GM18507 (cell line): ENCODE data around the gene PAX5.

Experiments
- DNase-seq: peaks from one replicate; pipeline ENCODE4 v3.0.0; 2011; ENCODE audit warnings: low read depth; ENCODE audit not compliant: insufficient read length; ENCODE audit errors: extremely low spot score
- FAIRE-seq: peaks from 2 replicates; lab custom pipeline; 2011; peaks lifted over from hg19 to GRCh38; lab: Jason Lieb, UNC

The PAX5 gene

GRCh38 chr9:36939655-36940499 is 94.2 kb downstream of the PAX5 start:
- no peak for DNase-seq
- FAIRE-seq = no peak

GRCh38 chr9:36939214-36939613 is 94.9 kb downstream of the PAX5 start:
- no peak for DNase-seq
- FAIRE-seq = no peak

GRCh38 chr9:36938617-36939016 is 95.5 kb downstream of the PAX5 start:
- no peak for FAIRE-seq

DNA sequence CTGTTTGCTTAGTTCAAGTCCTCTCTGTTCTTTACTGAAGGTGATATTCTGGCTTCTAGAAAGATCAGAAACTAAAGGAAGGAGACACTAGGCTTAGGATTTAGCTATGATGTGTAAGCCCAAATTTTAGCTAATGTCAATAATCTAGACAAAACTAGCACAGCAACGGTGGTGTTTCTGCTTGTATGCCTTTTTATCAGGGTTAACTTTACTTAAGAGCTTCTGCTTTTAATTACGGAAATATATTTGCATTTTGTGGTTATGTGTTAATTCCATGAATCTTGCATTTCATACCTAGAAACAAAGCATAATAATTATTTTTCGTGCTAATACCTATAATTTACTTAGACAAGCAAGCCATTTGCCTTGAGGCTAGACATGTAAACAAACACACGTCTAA is 96.1 kb downstream of the PAX5 start:
- no peak for DNase-seq
- peak; percentile 9 for FAIRE-seq

More at GRCh38 chr9:36938617-36939016, 95.5 kb downstream of the PAX5 start:
- no peak for DNase-seq

GRCh38 chr9:36937346-36937745 is 96.7 kb downstream of the PAX5 start:
- no peak for FAIRE-seq
- no peak for DNase-seq

DNA sequence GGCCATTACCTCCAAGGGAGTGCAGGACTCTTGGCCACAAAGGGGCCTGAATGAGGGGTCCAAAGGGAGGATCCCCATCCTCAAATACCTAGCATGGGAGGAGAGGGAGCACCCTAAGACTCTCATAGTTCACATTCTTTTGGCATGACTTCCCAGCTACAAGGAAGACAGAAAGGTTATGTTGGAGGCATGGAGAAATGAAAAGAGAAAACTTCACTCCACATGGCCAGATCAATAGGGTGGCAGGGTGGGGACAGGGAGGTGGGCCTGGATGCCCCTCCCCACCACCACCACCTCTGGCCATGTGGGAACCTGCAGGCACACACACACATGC is 97.6 kb downstream of the PAX5 start:
- no peak for DNase-seq
- FAIRE-seq = no peak

DNA sequence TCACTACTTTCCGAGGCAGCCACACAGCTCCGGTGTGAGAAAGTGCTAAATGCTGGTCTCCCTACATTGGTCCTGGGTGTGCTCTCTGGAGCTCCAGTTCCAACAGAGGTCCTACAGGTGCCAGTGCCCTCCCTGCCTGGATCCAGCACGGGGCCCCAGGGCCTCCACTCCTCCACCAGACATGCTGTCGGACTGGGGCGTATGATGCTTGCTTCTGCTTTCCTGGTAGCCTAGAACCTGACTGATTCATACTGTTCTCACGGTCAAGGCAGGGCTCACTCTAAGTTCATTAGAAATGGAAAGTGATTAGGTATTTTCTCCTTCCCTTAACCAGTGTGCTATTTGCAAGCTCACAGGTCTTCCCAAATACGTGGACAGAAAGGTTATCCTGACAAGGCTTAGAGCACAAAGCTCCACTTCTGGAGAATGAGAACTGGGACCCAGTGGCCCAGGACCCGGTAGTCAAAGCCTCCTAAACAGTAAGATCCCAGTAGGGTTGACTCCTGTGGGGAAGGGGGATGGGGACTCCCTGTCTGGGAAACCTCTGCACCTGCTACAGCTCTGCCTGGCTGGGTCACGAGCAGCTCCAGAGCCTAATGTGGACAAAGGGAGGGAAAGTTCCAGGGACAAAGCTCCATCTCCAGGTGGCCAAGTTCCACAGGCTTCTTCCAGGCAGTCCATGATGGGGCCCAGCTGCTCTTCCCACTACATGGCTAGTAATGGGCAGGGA is 98.1 kb downstream of the PAX5 start:
- FAIRE-seq = peak; percentile 86

GRCh38 chr9:36935332-36935731 is 98.7 kb downstream of the PAX5 start:
- FAIRE-seq (no peak), DNase-seq (no peak)

More for the DNA sequence above, 98.1 kb downstream of the PAX5 start:
- DNase-seq = peak; percentile 18

GRCh38 chr9:36934478-36935065 is 99.5 kb downstream of the PAX5 start:
- FAIRE-seq (no peak), DNase-seq (no peak)

- FAIRE-seq = no peak
- DNase-seq = no peak
Measured at GRCh38 chr9:36933676-36934215, 100.3 kb downstream of the PAX5 start.

DNA sequence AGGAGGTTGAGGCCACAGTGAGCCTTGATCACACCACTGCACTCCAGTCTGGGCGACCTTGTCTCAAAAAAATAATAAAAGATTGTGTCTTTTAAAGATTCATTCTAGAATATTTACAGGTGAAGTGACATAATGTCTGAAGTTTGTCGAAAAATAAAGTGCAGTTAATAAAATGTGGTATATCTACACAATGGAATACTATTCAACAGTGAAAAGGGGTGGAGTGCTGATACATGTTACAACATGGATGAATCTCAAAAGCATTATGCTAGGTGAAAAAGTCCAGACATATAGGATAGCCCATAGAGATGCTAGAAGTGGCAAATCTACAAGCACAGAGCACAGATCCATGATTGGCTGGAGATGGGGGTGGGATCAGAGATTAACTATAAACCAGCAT is 101.9 kb downstream of the PAX5 start:
- no peak for DNase-seq
- no peak for FAIRE-seq

- DNase-seq = no peak
- FAIRE-seq = no peak
Measured at GRCh38 chr9:36930941-36931340, 103.1 kb downstream of the PAX5 start.

- FAIRE-seq = no peak
- no peak for DNase-seq
Measured at GRCh38 chr9:36929350-36929675, 104.8 kb downstream of the PAX5 start.

DNA sequence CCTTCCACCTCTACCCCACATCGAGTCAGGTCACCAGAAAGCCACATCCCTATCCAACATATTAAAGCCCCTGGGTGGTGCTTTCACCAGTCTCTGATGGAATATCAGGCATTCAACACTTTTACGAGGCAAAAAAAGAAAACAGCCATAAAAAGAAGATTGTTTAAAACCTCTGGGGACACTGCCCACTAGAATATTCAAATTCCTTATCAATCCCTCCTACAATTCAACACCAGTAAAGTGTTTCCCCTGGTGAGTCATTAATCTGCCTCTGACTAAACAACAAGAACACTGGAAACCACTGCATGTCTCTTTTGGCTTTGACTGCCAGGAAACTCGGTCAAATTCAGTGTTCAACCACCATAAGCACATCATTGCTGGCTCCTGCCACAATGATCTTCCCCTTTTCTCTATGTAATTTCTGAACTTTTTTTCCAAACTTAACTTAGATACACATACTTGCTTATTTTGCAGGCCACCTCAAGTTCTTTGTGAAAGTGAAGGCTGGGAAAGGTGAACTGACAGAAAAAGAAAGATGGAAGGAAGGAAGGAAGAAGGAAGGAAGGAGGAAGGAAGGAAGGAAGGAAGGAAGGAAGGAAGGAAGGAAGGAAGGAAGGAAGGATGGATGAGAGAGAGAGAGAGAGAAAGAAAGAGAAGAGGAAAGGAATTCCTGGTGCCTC is 105.3 kb downstream of the PAX5 start:
- FAIRE-seq (peak; percentile 57), DNase-seq (peak; percentile 35)

DNA sequence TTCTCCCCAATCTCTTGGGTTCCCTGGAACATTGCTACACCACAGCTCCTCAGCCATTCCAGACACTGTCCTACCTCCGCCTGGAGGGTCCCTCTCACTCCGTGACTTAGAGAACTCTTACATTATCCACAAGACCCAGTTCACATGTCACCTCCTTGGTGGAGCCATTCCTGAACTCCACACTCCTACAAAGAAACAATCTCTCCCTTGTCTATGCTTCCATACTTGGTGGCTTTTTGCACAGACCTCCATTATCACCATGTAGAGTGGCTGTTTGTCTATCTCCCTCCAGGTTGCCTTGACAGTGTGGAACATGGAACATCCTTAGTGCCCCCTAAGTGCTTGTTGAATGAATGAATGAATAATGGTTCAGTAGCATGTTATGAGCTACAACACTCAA is 105.9 kb downstream of the PAX5 start:
- no peak for DNase-seq
- no peak for FAIRE-seq

- DNase-seq (no peak), FAIRE-seq (no peak)
Measured at GRCh38 chr9:36924757-36925432, 109.2 kb downstream of the PAX5 start.

- DNase-seq = no peak
- FAIRE-seq = peak; percentile 42
Measured at GRCh38 chr9:36924071-36924470, 110.0 kb downstream of the PAX5 start.

DNA sequence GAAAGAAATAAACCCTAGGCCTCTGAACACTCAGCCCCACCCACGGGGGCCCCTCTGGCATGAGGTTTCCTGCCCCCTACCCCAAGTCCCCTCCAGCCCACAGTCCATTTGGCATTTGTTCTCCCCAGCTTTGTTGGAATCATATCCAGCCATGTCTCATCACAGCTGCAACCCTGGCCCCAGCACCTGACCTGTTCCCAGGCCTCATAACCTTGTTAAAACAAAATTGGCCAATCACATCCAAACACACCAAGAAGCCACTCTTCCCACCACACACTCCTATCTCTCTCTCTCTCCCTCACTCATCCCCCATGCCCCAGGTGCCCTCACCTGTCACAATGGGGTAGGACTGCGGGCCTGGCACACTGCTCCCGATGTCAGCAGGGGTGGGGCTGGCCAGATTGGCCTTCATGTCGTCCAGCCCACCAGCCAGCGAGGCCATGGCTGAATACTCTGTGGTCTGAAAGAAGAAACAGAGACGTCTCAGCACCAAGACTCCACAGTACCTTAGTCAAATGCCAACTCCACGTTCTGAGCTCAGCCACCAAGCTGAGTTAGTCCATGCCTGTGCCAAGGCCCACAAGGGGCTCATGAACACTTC is 110.9 kb downstream of the PAX5 start:
- FAIRE-seq (no peak), DNase-seq (no peak)

DNA sequence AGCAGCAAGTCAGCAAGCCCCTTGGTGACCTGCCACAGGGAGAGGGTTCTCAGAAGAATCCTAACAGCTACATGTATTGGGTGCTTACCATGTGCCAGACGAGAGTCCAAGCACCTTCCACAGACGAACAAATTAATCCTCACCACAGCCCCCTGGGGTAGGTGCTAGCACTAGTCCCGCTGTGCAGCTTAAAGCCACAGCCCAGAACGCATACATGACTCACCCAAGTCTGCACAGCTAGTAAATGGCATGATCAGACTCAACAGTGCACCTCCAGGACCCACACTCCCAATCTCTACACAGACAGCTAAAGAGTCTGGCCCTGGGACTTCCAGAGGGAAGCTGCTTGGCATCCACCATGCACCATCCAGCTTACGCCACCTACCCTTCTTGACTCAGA is 111.5 kb downstream of the PAX5 start:
- no peak for FAIRE-seq

More for the DNA sequence above, 111.5 kb downstream of the PAX5 start:
- no peak for DNase-seq
